Kidney glomerular epithelial cell (primary cell): ENCODE results near the gene CTNNA1.

Source experiments
- DNase-seq: peaks from one replicate; lab custom pipeline; 2025; lab: John Stamatoyannopoulos, UW

CTNNA1 gene

GRCh38 chr5:138850865-138851435, 97.7 kb downstream of the CTNNA1 start:
- no peak for DNase-seq

- no peak for DNase-seq
Measured at GRCh38 chr5:138853132-138853531, 99.9 kb downstream of the CTNNA1 start.

GRCh38 chr5:138867011-138867410, 113.8 kb downstream of the CTNNA1 start:
- no peak for DNase-seq

GRCh38 chr5:138869038-138869437, 115.8 kb downstream of the CTNNA1 start:
- no peak for DNase-seq

GRCh38 chr5:138869763-138870500, 116.7 kb downstream of the CTNNA1 start:
- DNase-seq: peak; percentile 62

GRCh38 chr5:138870611-138871010, 117.4 kb downstream of the CTNNA1 start:
- DNase-seq: no peak

- peak; percentile 30 for DNase-seq
Measured at GRCh38 chr5:138872841-138873465, 119.7 kb downstream of the CTNNA1 start.

GRCh38 chr5:138873466-138874221, 120.4 kb downstream of the CTNNA1 start:
- DNase-seq: no peak

GRCh38 chr5:138874241-138874640, 121.0 kb downstream of the CTNNA1 start:
- DNase-seq: no peak

GRCh38 chr5:138874771-138875551, 121.7 kb downstream of the CTNNA1 start, which contains the start of gene LRRTM2:
Gene LRRTM2, minus strand, starts transcription at chr5:138875335. Its CDS starts 424 bp downstream, at chr5:138874911.
- peak; percentile 15 for DNase-seq

- no peak for DNase-seq
Measured at GRCh38 chr5:138875552-138875875, 122.3 kb downstream of the CTNNA1 start.

- DNase-seq: no peak
Measured at GRCh38 chr5:138875946-138876345, 122.7 kb downstream of the CTNNA1 start.

GRCh38 chr5:138876811-138877210, 123.6 kb downstream of the CTNNA1 start:
- no peak for DNase-seq

GRCh38 chr5:138878437-138879235, 125.4 kb downstream of the CTNNA1 start:
- no peak for DNase-seq

- no peak for DNase-seq
Measured at GRCh38 chr5:138883211-138883610, 130.0 kb downstream of the CTNNA1 start.

- DNase-seq: no peak
Measured at GRCh38 chr5:138884094-138884493, 130.9 kb downstream of the CTNNA1 start.

- no peak for DNase-seq
Measured at GRCh38 chr5:138884554-138884953, 131.3 kb downstream of the CTNNA1 start.

GRCh38 chr5:138889994-138890393, 136.8 kb downstream of the CTNNA1 start:
- DNase-seq: no peak

GRCh38 chr5:138890644-138891043, 137.4 kb downstream of the CTNNA1 start:
- peak; percentile 30 for DNase-seq

GRCh38 chr5:138895918-138896317, 142.7 kb downstream of the CTNNA1 start:
- no peak for DNase-seq

- no peak for DNase-seq
Measured at GRCh38 chr5:138898299-138898698, 145.1 kb downstream of the CTNNA1 start.
